HG03196 (cell line): ENCODE results near the gene IL4R.
A peak's percentile ranks its signal among the peaks of the same experiment; 100 is the strongest.
"Not testable (repeated sequence)": the region's sequence is repeated elsewhere in the genome, so short reads cannot be mapped to it uniquely, and the experiment has no call there.

ENCODE experiments used
- ATAC-seq: cut with Tn5 transposase; IDR thresholded peaks from one replicate; pipeline ENCODE4 v1.9.1; 2021; ENCODE audit not compliant: unreplicated experiment

IL4R gene

GRCh38 chr16:27401768-27402568 is 88.2 kb downstream of the IL4R start, which contains the start of gene IL21R:
TSS of gene IL21R (plus strand) at chr16:27402174. CDS start at chr16:27430072, 27,898 bp downstream.
- ATAC-seq: peak; percentile 50

- no peak for ATAC-seq
These were observed 88.8 kb downstream of the IL4R start for GRCh38 chr16:27402569-27402963.

- ATAC-seq: no peak
These were observed 89.3 kb downstream of the IL4R start for GRCh38 chr16:27402964-27403600.

GRCh38 chr16:27403601-27403992 is 89.8 kb downstream of the IL4R start:
- ATAC-seq: no peak

DNA sequence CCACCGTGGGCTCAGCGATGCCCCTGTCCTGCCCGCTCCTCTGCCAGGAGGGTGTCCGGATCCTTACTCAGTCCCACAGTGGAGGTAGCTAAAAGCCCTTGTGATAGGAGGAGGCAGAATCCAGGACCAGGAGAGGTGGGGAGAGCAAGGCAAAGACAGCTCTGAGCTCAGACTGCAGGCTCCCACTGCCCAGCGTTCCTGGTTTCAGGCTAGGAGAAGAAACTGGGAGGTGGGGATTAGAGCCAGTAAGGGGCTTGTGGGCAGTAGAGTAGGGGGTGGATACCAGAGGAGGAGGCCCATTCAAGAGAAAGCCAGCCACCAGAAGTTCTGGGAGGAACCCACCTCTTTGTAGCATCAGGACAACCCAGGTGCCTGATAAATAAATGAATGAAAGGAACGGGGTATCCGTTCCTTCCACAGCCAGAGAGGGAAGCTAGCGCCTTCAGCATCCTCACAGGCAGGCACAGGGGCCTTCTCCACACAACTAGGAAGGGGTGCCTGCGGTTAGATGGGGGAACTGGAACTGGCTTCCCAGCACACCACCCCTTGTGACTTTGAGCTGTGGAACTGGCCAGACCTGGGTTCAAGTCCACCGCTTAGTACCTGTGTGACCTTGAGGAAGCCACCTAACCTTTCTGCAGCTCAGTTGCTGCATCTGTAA is 90.5 kb downstream of the IL4R start:
- no peak for ATAC-seq

GRCh38 chr16:27405546-27406451 is 92.0 kb downstream of the IL4R start:
- no peak for ATAC-seq

- no peak for ATAC-seq
These were observed 92.8 kb downstream of the IL4R start for GRCh38 chr16:27406511-27407128.

GRCh38 chr16:27407133-27407532 is 93.4 kb downstream of the IL4R start:
- no peak for ATAC-seq

DNA sequence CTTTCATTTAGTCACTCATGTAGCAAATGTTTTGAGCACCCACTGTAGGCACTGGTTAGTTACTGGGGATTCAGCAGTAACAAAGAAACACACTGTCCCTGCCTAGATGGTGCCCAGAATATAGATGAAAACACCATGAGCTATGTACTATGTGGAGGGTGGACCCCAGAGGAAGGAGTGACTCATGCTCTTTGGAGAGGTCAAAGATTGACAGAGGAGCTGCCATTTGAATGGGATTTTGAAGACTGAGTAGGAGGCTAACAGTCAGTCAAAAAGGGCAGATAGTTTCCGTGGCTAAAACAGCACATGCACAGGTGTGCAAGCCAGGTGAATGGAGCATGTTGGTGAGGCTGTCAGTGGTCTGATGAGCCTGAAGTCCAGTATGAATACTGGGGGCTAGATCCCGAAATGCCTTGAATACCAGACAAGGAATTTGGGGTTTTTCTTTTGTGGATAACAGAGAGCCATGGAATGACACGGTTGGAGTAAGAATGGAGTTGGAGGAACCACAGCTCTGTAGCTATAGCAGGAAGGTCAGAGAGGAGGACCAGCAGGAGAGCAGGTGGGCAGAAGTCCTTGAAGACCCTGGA is 94.3 kb downstream of the IL4R start:
- ATAC-seq: peak; percentile 44

DNA sequence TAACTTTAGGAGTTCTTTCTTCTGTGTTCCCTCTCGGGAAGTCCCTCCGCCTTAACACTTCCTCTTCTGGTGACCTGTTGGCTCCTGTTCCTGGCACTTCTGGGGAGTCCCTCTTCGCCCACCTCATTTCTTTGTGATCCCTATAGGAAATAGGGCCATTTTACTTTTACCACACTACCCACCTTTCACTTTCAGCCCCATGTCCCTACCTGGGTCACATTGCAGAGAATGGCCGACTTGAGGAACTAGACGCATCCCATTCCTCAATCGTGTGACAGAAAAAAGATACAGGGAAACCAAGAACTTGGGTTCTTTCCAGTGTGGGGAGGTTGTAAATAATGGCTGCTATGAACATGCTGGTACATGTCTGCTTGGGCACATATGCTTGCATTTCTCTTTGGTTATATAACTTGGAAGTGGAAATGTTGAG is 94.8 kb downstream of the IL4R start:
- ATAC-seq: no peak

DNA sequence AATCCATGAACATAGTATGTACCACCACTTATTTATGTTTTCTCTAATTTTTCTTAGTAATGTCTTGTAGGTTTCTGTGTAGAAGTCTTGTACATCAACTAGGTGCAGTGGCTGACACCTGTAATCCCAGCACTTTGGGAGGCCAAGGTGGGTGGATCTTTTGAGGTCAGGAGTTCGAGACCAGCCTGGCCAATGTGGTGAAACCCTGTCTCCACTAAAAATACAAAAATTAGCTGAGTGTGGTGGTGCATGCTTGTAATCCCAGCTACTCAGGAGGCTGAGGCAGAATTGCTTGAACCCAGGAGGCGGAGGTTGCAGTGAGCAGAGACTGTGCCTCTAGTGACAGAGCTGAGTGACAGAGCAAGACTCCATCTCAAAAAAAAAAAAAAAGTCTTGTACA is 96.2 kb downstream of the IL4R start:
- not testable (repeated sequence) for ATAC-seq

DNA sequence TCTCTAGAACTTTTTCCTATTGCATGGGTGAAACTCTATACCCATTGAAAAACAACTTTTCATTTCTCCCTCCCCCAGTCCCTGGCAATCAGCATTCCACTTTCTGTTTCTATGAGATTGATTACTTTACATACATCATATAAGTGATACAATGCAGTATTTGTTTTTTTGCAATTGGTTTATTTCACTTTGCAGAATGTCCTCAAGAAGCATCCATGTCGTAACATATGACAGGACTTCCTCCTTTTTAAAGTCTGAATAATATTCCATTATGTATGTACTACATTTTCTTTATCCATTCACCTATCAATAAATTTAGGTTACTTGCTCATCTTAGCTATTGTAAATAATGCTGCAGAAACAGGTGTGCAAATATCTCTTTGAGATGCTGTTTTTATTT is 97.0 kb downstream of the IL4R start:
- no peak for ATAC-seq

DNA sequence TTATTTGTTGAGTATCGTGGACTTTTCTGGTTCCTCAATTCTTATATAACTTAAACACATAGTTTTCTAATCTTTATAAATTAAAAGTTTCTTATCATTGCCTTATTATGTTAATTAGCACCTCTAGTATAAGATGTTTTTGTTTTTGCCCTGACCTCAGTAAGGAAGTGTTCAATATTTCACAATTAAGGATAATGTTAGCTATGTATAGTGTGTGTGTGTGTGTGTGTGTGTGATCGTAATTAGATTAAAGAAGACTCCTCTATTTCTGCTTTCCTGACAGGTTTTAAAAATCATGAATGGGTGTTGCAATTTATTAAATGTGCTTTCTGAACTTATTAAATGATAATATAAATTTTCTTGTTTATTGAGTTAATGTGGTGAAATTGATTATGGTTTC is 100.2 kb downstream of the IL4R start:
- no peak for ATAC-seq
